Heart right ventricle (tissue), 16 donors: ENCODE results near the gene DST. TPM values are rescaled to one million over a fixed set of nuclear protein-coding genes. Genes with fewer than 3 reads are reported as not detected.

Experiments used
- ATAC-seq, 8 donors: fragments of 200-7000 bp; cut with Tn5 transposase; one replicate each; pipeline ENCODE4 v1.9.1; 2020; ENCODE audit warnings: mild to moderate bottlenecking in 8 of 8, moderate library complexity in 8 of 8, moderate number of reproducible peaks in 1 of 8
- DNase-seq, 2 donors: peaks; one replicate each; pipeline ENCODE4 v3.0.0-alpha.2; 2020
- H3K27ac ChIP-seq, 10 donors: fragments of 200-600 bp; sonication (generic) in 2 of 10; one replicate each; pipeline versions ENCODE4 v1.5.0 to v1.8.0; 2020 to 2022; ENCODE audit warnings: mild to moderate bottlenecking in 3 of 10
- H3K27me3 ChIP-seq, 7 donors: fragments of 200-600 bp; one replicate each; pipeline ENCODE4 v1.8.0; 2021 to 2022; ENCODE audit warnings: mild to moderate bottlenecking in 2 of 7
- H3K36me3 ChIP-seq, 9 donors: fragments of 200-600 bp; sonication (generic) in 1 of 9; one replicate each; pipeline versions ENCODE4 v1.5.0 to v1.8.0; 2020 to 2022; ENCODE audit warnings: mild to moderate bottlenecking in 2 of 9
- H3K4me1 ChIP-seq, 9 donors: fragments of 200-600 bp; sonication (generic) in 1 of 9; one replicate each; pipeline versions ENCODE4 v1.5.0 to v1.8.0; 2020 to 2022; ENCODE audit warnings: mild to moderate bottlenecking in 4 of 9
- H3K4me3 ChIP-seq, 10 donors: fragments of 200-600 bp; sonication (generic) in 2 of 10; one replicate each; pipeline versions ENCODE4 v1.5.0 to v1.8.0; 2020 to 2022; ENCODE audit warnings: mild to moderate bottlenecking in 7 of 10, moderate library complexity in 2 of 10
- H3K9me3 ChIP-seq, 11 donors: fragments of 200-600 bp in 10 of 11; sonication (generic) in 2 of 11; one replicate each; pipeline versions ENCODE4 v1.5.0 to v1.8.0; 2013 to 2022; ENCODE audit warnings: mild to moderate bottlenecking in 2 of 11, control low read depth in 1 of 11, moderate library complexity in 1 of 11
- CTCF ChIP-seq, 9 donors: fragments of 200-600 bp; sonication (generic) in 2 of 9; IDR thresholded peaks; one replicate each; pipeline versions ENCODE4 v1.5.0 to v1.8.0; 2021 to 2022; ENCODE audit warnings: antibody characterized with exemption in 9 of 9, mild to moderate bottlenecking in 5 of 9, moderate library complexity in 1 of 9
- WGBS, 2 donors: extraction: QIAGEN DNeasy Blood & Tissue Kit; methylation state at CpG; one replicate each; pipeline ENCODE4 v1.1.7; 2013; ENCODE audit warnings: inconsistent platforms in 1 of 2; 5-methylcytosine and 5-hydroxymethylcytosine counted together
- intact Hi-C, 10 donors: fragments of 100-400 bp; cut with DNase I; formaldehyde crosslinking; loops; one replicate each; pipeline versions ENCODE4 v1.11.1 to v1.14.2; 2022
- polyA plus RNA-seq, 2 donors: library from polyadenylated mRNA; stranded (reverse); fragments of 200-250 nt; gene quantifications; one replicate each; pipeline ENCODE4 v1.2.3, GENCODE V29; 2013
- total RNA-seq, 10 donors: library from RNA; stranded (reverse); fragmentation: NEBNext Ultra II Directional in 3 of 10; extraction: Animal tissue kit (Norgen Biotek cat#: 25700) in 3 of 10; gene quantifications; one replicate each; pipeline versions ENCODE4 v1.2.1 to v1.2.4, GENCODE V29; 2021 to 2023
- donor health status: Arrhythmogenic right ventricular cardiomyopathy.
- donor health status: ischemic (EF 13 %, LVEDD 7.1; RV severe dilation, severe dysfunction).
- donor health status: healthy with polysubstance abuse.
- donor health status: DM: no; HTN: yes; CAD: no.
- donor health status: DM: no; HTN: no; CAD: no.
- donor health status: ischemic (EF 25% LVEDD 6.9; RV normal size, moderate dysfunction).
- donor health status: ischemic (EF 25% LVEDD 5.7; RV mildly dilated, moderate dysfunction).
- donor health status: healthy.
- donor health status: DM: yes; HTN: yes; CAD: no.
- donor health status: Ischemic cardiomyopathy.
- donor health status: ischemic (EF 35%, LVEDD 5.7; RV mildly dilated, moderate dysfunction).
- donor health status: nonischemic (EF 11% LVEDD 7.7; RV severe dilation, severe dysfunction).
- donor health status: DM: yes; HTN: yes; CAD: no.
- donor health status: PGD.
- donor health status: ischemic (EF 29% LVEDD 5.4; RV normal size, mild dysfunction).
- donor health status: nonischemic (EF 23%, LVEDD 6.1; RV moderate dilation, normal function).

Gene DST
- total and polyA plus RNA-seq, 12 donors, result 103 to 619 (median 433) TPM

- no peaks in the 10 kb centered on the region for H3K36me3 ChIP-seq
- H3K27me3 ChIP-seq, result no peaks in the 10 kb centered on the region
- H3K27ac ChIP-seq, result peak overlapping the region in 6 of 10 donors; percentile 2 to 89 (median 39)
- DNase-seq (no peak), ATAC-seq (no peak)
- H3K4me3 ChIP-seq, result peak overlapping the region in 1 of 10 donors; percentile 15
- peaks cover 3 to 83% (median 55%) of the 10 kb centered on the region in 9 donors for H3K4me1 ChIP-seq
- no peak for TF ChIP-seq CTCF (IDR thresholded peaks at IDR 0.05)
- 58 to 68% methylated on average over 1 of the region's 1 CpG for WGBS, 2 donors
- intact Hi-C loops, result no loop called here
- H3K9me3 ChIP-seq, result no peaks in the 10 kb centered on the region
Observed at GRCh38 chr6:56687551-56687950, 44.9 kb upstream of the DST start.

GRCh38 chr6:56686429-56686828 lies 43.7 kb upstream of the DST start:
- Histone ChIP-seq H3K9me3 (no peaks in the 10 kb centered on the region), H3K4me1 (peaks cover 3 to 89% (median 49%) of the 10 kb centered on the region in 9 donors), H3K4me3 (no peak overlapping the region), H3K36me3 (no peaks in the 10 kb centered on the region), H3K27ac (peak overlapping the region in 1 of 10 donors; percentile 16), H3K27me3 (no peaks in the 10 kb centered on the region)
- intact Hi-C loops, result no loop called here
- TF ChIP-seq CTCF (IDR thresholded peaks at IDR 0.05), result no peak
- DNase-seq, result no peak
- WGBS, 2 donors, result 86 to 94% methylated on average over 2 of the region's 2 CpGs
- no peak for ATAC-seq

GRCh38 chr6:56685994-56686393 lies 43.3 kb upstream of the DST start:
- no peaks in the 10 kb centered on the region for H3K9me3 ChIP-seq
- TF ChIP-seq CTCF (IDR thresholded peaks at IDR 0.05), result no peak
- ATAC-seq (no peak), DNase-seq (no peak)
- H3K27me3 ChIP-seq, result no peaks in the 10 kb centered on the region
- H3K36me3 ChIP-seq, result no peaks in the 10 kb centered on the region
- peaks cover 3 to 90% (median 49%) of the 10 kb centered on the region in 9 donors for H3K4me1 ChIP-seq
- intact Hi-C loops, result no loop called here
- WGBS, 2 donors, result 68 to 77% methylated on average over 2 of the region's 2 CpGs
- H3K27ac ChIP-seq, result peak overlapping the region in 2 of 10 donors; percentile 16 to 86
- no peak overlapping the region for H3K4me3 ChIP-seq

GRCh38 chr6:56685102-56685733 lies 42.5 kb upstream of the DST start:
- ATAC-seq (no peak), DNase-seq (no peak)
- Histone ChIP-seq H3K4me1 (peaks cover 3 to 87% (median 45%) of the 10 kb centered on the region in 9 donors), H3K27ac (peak overlapping the region in 9 of 10 donors; percentile 34 to 86 (median 75)), H3K27me3 (no peaks in the 10 kb centered on the region), H3K36me3 (no peaks in the 10 kb centered on the region), H3K4me3 (no peak overlapping the region), H3K9me3 (no peaks in the 10 kb centered on the region)
- intact Hi-C loops, result no loop called here
- 92 to 93% methylated on average over 8 of the region's 8 CpGs for WGBS, 2 donors
- TF ChIP-seq CTCF (IDR thresholded peaks at IDR 0.05), result no peak
